Dendritic cell treated with granulocyte-macrophage colony-stimulating factor and Interleukin-4, amounts not matched to agents 40 ng/mL and 50 ng/mL, for 4 days (primary cell): ENCODE results near the gene RPS6KA2.

ENCODE experiments used
- H3K27ac Mint-ChIP-seq: one replicate; pipeline ENCODE4 v1.8.0; 2022; ENCODE audit warnings: mild to moderate bottlenecking, mixed read lengths
- H3K27me3 Mint-ChIP-seq: one replicate; pipeline ENCODE4 v1.8.0; 2022; ENCODE audit warnings: mild to moderate bottlenecking, mixed read lengths
- H3K36me3 Mint-ChIP-seq: one replicate; pipeline ENCODE4 v1.8.0; 2022; ENCODE audit warnings: low read depth, mixed read lengths
- H3K4me1 Mint-ChIP-seq: one replicate; pipeline ENCODE4 v1.8.0; 2022; ENCODE audit warnings: low read depth, mixed read lengths
- H3K4me3 Mint-ChIP-seq: one replicate; pipeline ENCODE4 v1.8.0; 2022; ENCODE audit warnings: mild to moderate bottlenecking, moderate library complexity, mixed read lengths
- H3K9me3 Mint-ChIP-seq: one replicate; pipeline ENCODE4 v1.8.0; 2022; ENCODE audit warnings: mixed read lengths
- intact Hi-C: fragments of 100-400 bp; cut with micrococcal nuclease; formaldehyde crosslinking; loops from one replicate; pipeline ENCODE4 v1.15.0; 2022

The RPS6KA2 gene

DNA sequence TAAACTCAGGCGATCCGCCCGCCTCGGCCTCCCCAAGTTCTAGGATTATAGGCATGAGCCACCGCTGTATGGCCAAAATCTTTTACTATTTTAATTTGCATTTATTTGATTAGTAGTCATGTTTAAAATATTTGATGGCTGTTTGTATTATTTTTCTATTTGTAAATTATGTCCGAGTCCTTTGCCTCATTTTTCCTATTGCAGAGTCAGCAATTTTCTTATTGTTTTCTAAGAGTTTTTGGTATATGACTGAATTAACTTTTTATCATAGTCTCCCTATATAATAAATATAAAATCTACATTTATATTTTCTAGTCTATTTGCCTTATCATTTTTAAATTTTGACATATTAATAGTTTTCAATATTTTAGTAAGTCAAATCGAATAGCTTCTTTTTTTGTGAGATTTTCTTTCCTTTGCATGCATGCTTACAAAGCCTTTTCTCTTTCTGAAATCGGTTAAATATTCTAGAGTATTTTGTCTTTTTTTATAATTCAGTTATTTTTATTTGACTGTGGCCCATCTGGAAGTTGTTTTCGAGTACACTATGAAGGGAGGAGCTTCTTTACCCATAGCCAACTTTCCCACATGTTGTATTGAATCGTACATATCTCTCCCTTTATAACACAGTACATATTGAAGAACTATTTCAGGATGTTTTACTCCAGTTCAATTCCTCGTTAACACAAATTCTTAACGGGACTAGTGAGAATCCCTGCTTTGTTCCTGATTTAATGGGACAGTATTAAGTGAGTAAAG lies 34.5 kb upstream of the RPS6KA2 start:
- no peaks in the 10 kb centered on the region for H3K4me1 Mint-ChIP-seq
- H3K27ac Mint-ChIP-seq = no peak overlapping the region
- H3K27me3 Mint-ChIP-seq = peaks cover 11% of the 10 kb centered on the region
- H3K4me3 Mint-ChIP-seq = no peak overlapping the region
- H3K36me3 Mint-ChIP-seq = no peaks in the 10 kb centered on the region
- intact Hi-C loops = no loop called here
- no peaks in the 10 kb centered on the region for H3K9me3 Mint-ChIP-seq

- Mint-ChIP-seq H3K36me3 (no peaks in the 10 kb centered on the region), H3K9me3 (no peaks in the 10 kb centered on the region), H3K4me1 (no peaks in the 10 kb centered on the region), H3K27me3 (peaks cover 11% of the 10 kb centered on the region), H3K27ac (no peak overlapping the region), H3K4me3 (no peak overlapping the region)
- intact Hi-C loops = no loop called here
Measured at GRCh38 chr6:166660157-166660688, 33.2 kb upstream of the RPS6KA2 start.

GRCh38 chr6:166659581-166659980 lies 32.5 kb upstream of the RPS6KA2 start:
- Mint-ChIP-seq H3K4me1 (no peaks in the 10 kb centered on the region), H3K9me3 (no peaks in the 10 kb centered on the region), H3K27ac (no peak overlapping the region), H3K4me3 (no peak overlapping the region), H3K36me3 (no peaks in the 10 kb centered on the region), H3K27me3 (peaks cover 11% of the 10 kb centered on the region)
- intact Hi-C loops = no loop called here

- H3K4me1 Mint-ChIP-seq = no peaks in the 10 kb centered on the region
- H3K9me3 Mint-ChIP-seq = no peaks in the 10 kb centered on the region
- peaks cover 11% of the 10 kb centered on the region for H3K27me3 Mint-ChIP-seq
- no peak overlapping the region for H3K4me3 Mint-ChIP-seq
- intact Hi-C loops = no loop called here
- no peak overlapping the region for H3K27ac Mint-ChIP-seq
- H3K36me3 Mint-ChIP-seq = no peaks in the 10 kb centered on the region
Measured at GRCh38 chr6:166658792-166659150, 31.7 kb upstream of the RPS6KA2 start.

DNA sequence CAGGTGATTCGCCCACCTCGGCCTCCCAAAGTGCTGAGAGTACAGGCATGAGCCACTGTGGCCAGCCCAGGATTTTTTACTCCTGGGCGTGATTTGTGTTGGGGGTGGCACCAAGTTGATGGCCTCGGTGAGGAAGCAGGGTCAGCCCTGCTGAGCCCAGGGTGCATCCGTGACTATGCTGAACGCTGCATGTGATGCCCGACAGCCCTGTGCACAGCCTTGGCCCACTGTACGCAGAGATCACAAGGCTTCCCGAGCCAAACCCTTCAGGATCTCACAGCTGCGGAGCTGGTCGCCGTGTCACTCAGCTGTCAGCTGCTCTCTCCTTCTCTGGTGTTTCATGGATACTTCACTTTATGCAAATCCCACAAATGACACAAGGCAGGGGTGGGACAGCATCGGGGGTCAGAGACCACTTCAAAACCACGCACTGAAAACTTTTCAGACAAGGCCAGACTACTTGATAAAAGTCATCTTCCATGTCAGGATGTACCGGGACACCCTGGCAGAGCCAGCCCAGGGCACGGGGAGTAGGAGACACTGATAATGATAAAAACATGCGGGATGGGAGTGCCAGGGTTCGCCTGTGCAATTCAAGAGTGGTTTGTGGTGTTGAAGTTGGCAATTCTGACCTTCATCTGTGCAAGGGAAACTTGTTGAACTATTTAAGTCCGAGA lies 31.2 kb upstream of the RPS6KA2 start:
- intact Hi-C loops = no loop called here

DNA sequence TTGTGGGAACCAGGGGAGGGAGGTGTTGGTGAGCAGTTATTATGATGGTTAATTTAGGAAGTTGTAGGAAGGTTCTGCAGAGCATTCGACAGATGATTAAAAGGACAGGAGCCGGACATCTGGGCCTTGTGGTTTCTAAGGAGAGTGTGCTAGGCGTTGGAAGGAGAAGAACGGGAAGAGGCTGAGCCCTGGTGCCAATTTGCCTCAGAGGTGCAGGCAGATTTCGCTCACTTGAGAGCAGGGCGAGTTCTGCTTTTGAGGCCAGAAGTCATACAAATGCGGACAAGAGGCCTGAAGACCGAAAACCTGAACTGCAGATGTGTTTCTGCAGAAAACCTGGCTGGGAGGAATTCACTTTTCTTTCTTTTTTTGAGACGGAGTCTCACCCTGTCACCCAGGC lies 30.5 kb upstream of the RPS6KA2 start:
- no peak overlapping the region for H3K27ac Mint-ChIP-seq
- intact Hi-C loops = no loop called here
- no peaks in the 10 kb centered on the region for H3K9me3 Mint-ChIP-seq
- no peaks in the 10 kb centered on the region for H3K36me3 Mint-ChIP-seq
- H3K4me1 Mint-ChIP-seq = no peaks in the 10 kb centered on the region
- H3K27me3 Mint-ChIP-seq = peaks cover 5% of the 10 kb centered on the region
- peak overlapping the region; percentile 41 for H3K4me3 Mint-ChIP-seq

More for the DNA sequence above, 31.2 kb upstream of the RPS6KA2 start:
- no peaks in the 10 kb centered on the region for H3K4me1 Mint-ChIP-seq
- H3K4me3 Mint-ChIP-seq = no peak overlapping the region
- peaks cover 9% of the 10 kb centered on the region for H3K27me3 Mint-ChIP-seq
- H3K36me3 Mint-ChIP-seq = no peaks in the 10 kb centered on the region
- no peaks in the 10 kb centered on the region for H3K9me3 Mint-ChIP-seq
- H3K27ac Mint-ChIP-seq = no peak overlapping the region

DNA sequence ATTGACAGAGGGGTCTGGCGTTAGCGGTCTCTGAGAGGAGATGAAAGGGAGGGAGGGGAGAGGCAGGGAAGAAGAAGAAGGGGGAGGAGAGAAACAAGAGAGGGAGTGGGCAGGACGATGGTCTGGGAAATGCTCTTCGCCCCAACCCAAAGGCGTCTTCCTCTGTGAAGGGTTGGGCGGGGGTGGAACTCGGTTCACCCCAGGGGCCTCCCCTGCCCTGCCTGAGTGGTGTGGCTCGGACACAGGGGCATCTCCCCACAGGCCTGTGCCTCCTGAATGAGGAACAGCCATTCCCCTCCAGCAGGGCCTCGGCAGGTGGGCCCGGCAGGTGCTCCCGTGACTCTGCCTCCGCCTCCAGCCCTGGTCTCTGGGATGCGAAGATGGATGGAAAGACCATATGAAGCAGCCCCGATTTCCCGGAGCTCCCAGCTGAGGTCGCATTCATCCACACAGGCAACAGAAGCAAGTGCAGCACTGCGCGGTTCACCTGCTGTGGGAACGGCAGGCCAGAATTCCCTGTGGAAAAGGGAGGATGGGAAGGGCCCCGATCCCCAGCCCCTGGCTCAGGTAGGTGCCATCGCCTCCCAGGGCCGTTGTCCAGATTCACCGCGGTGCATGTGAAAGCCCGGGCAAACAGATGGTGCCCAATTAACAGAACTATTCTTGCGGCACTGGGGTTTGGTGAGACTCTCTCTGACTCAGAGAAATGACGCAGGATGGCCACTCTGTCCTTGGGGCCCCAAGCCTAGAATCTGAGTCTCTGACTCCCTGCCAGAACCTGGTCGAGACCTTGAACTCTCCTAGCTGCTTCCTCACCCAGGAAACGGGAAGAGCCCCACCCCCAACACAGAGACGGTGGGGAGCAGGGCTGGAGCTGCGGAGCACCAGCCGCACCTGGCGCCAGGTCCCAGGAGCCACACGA lies 29.4 kb upstream of the RPS6KA2 start:
- H3K36me3 Mint-ChIP-seq = no peaks in the 10 kb centered on the region
- no peaks in the 10 kb centered on the region for H3K4me1 Mint-ChIP-seq
- peaks cover 6% of the 10 kb centered on the region for H3K27me3 Mint-ChIP-seq
- intact Hi-C loops = no loop called here
- peak overlapping the region; percentile 41 for H3K4me3 Mint-ChIP-seq
- H3K27ac Mint-ChIP-seq = peak overlapping the region; percentile 42
- H3K9me3 Mint-ChIP-seq = no peaks in the 10 kb centered on the region

GRCh38 chr6:166655713-166656229 lies 28.7 kb upstream of the RPS6KA2 start:
- Mint-ChIP-seq H3K4me3 (no peak overlapping the region), H3K36me3 (no peaks in the 10 kb centered on the region), H3K9me3 (no peaks in the 10 kb centered on the region), H3K4me1 (no peaks in the 10 kb centered on the region), H3K27me3 (peaks cover 6% of the 10 kb centered on the region), H3K27ac (no peak overlapping the region)
- intact Hi-C loops = no loop called here

- H3K36me3 Mint-ChIP-seq = no peaks in the 10 kb centered on the region
- no peak overlapping the region for H3K27ac Mint-ChIP-seq
- H3K9me3 Mint-ChIP-seq = no peaks in the 10 kb centered on the region
- H3K4me1 Mint-ChIP-seq = no peaks in the 10 kb centered on the region
- peaks cover 6% of the 10 kb centered on the region for H3K27me3 Mint-ChIP-seq
- intact Hi-C loops = no loop called here
- no peak overlapping the region for H3K4me3 Mint-ChIP-seq
Measured at GRCh38 chr6:166655251-166655650, 28.2 kb upstream of the RPS6KA2 start.

GRCh38 chr6:166654573-166654972 lies 27.5 kb upstream of the RPS6KA2 start:
- H3K4me1 Mint-ChIP-seq = no peaks in the 10 kb centered on the region
- H3K4me3 Mint-ChIP-seq = no peak overlapping the region
- no peaks in the 10 kb centered on the region for H3K36me3 Mint-ChIP-seq
- no peaks in the 10 kb centered on the region for H3K9me3 Mint-ChIP-seq
- no peak overlapping the region for H3K27ac Mint-ChIP-seq
- intact Hi-C loops = no loop called here
- peaks cover 3% of the 10 kb centered on the region for H3K27me3 Mint-ChIP-seq

- Mint-ChIP-seq H3K27me3 (peaks cover 1% of the 10 kb centered on the region), H3K4me1 (no peaks in the 10 kb centered on the region), H3K36me3 (no peaks in the 10 kb centered on the region), H3K27ac (no peak overlapping the region), H3K9me3 (no peaks in the 10 kb centered on the region), H3K4me3 (no peak overlapping the region)
- intact Hi-C loops = no loop called here
Measured at GRCh38 chr6:166653639-166653941, 26.5 kb upstream of the RPS6KA2 start.

GRCh38 chr6:166650824-166651807 lies 24.1 kb upstream of the RPS6KA2 start:
- no peak overlapping the region for H3K27ac Mint-ChIP-seq
- H3K27me3 Mint-ChIP-seq = peaks cover 1% of the 10 kb centered on the region
- H3K9me3 Mint-ChIP-seq = no peaks in the 10 kb centered on the region
- intact Hi-C loops = no loop called here
- H3K4me1 Mint-ChIP-seq = no peaks in the 10 kb centered on the region
- no peaks in the 10 kb centered on the region for H3K36me3 Mint-ChIP-seq
- no peak overlapping the region for H3K4me3 Mint-ChIP-seq

DNA sequence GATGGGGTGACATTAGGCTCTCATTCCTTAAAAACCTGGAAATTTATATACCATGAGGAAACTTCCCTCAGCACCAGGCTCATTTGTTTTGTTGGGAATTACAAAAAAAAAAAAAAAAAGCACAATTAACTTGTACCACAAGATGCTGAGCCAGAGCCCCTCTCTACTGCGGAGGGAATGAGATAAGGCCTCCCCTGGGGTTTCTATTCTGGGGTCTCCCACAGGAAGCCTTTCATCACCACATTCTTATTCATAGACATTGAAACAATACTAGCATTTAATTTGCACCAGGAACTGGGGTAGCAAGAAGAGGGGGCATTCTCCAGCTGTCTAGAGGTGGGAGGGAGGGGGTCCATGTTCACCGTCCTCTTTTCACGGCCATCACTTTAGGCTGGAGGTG lies 23.0 kb upstream of the RPS6KA2 start:
- peaks cover 1% of the 10 kb centered on the region for H3K27me3 Mint-ChIP-seq
- H3K9me3 Mint-ChIP-seq = no peaks in the 10 kb centered on the region
- no peaks in the 10 kb centered on the region for H3K36me3 Mint-ChIP-seq
- H3K4me1 Mint-ChIP-seq = no peaks in the 10 kb centered on the region
- H3K4me3 Mint-ChIP-seq = no peak overlapping the region
- no peak overlapping the region for H3K27ac Mint-ChIP-seq
- intact Hi-C loops = no loop called here
